GM12865 (cell line): ENCODE data around the gene TDG.
A peak's percentile ranks its signal among the peaks of the same experiment; 100 is the strongest.

ENCODE experiments used
- DNase-seq: peaks from one replicate; pipeline ENCODE4 v3.0.0; 2010; ENCODE audit warnings: low read depth
- H3K4me3 ChIP-seq: 2 replicates; pipeline ENCODE4 v1.5.1; 2011; ENCODE audit warnings: mild to moderate bottlenecking, low read depth, low read length, control low read depth
- CTCF ChIP-seq: IDR thresholded peaks from 2 replicates; pipeline ENCODE4 v1.5.1; 2011; ENCODE audit warnings: low read length, control low read depth, low read depth, inconsistent platforms; ENCODE audit not compliant: insufficient read depth; ENCODE audit errors: missing control alignments

The TDG gene

GRCh38 chr12:103960616-103961227, 5.0 kb upstream of the TDG start:
- no peak for TF ChIP-seq CTCF
- no peak overlapping the region for H3K4me3 ChIP-seq
- no peak for DNase-seq

- H3K4me3 ChIP-seq, result no peak overlapping the region
- no peak for TF ChIP-seq CTCF
- DNase-seq, result no peak
Measured at GRCh38 chr12:103962493-103962892, 3.2 kb upstream of the TDG start.

- no peak for DNase-seq
- peak overlapping the region; percentile 97 for H3K4me3 ChIP-seq
- no peak for TF ChIP-seq CTCF
Measured at GRCh38 chr12:103964805-103965204, 867 bp upstream of the TDG start.

- H3K4me3 ChIP-seq, result peak overlapping the region; percentile 97
- DNase-seq, result no peak
- TF ChIP-seq CTCF, result no peak
Measured at GRCh38 chr12:103965255-103965589, 450 bp upstream of the TDG start.

GRCh38 chr12:103966736-103967135, 1.1 kb downstream of the TDG start:
- DNase-seq, result no peak
- no peak for TF ChIP-seq CTCF
- H3K4me3 ChIP-seq, result peak overlapping the region; percentile 97

GRCh38 chr12:103969391-103969790, 3.7 kb downstream of the TDG start:
- no peak for DNase-seq
- no peak for TF ChIP-seq CTCF
- no peak overlapping the region for H3K4me3 ChIP-seq

- H3K4me3 ChIP-seq, result no peak overlapping the region
- TF ChIP-seq CTCF, result no peak
- DNase-seq, result no peak
Measured at GRCh38 chr12:103973909-103974308, 8.2 kb downstream of the TDG start.
